ENCODE data around the gene KIF18A. TPM values are rescaled to one million over a fixed set of nuclear protein-coding genes. Genes with fewer than 3 reads are reported as not detected.

KIF18A gene
- total and polyA plus RNA-seq, 2 of the 8 experiments (the other 6 are each of a cell fraction or from before 2014, with no cell fraction given), result 4.0 to 23.3 TPM

DNA sequence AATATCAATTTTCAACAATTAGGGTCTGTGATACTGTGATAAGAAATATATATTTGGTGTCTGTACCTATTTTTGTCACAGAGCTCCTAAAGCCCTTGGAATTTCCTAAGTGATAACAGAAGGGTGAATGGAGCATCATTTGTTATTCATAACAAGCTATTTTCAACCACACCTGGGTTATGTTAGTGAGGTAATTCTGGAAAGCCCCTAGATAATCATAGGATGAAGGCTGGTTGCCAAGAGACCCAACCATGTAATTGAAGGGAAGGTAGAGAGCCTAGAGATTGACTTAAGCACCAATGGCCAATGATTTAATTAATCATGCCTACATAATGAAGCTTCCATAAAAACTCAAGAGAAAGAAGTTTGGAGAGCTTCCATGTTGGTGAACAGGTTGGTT, 109.4 kb downstream of the KIF18A start:
- Histone ChIP-seq H3K23me2 (ENCODE audit: low read depth, low read length) (no peaks in the 10 kb centered on the region), H3K36me3 (ENCODE audit: control insufficient read depth in 2 of 4, insufficient read depth in 4 of 4, low read length in 3 of 4) (peaks cover 0 to 5% (median 0%) of the 10 kb centered on the region in 4 experiments; a peak in 1 of 8 replicates), H3K56ac (replicated peaks; ENCODE audit: insufficient read length, low read depth, low read length) (no peak overlapping the region), H2AK5ac (ENCODE audit: low read depth, low read length) (no peak overlapping the region), H2BK15ac (ENCODE audit: low read length) (no peak overlapping the region), H3K79me2 (ENCODE audit: control insufficient read depth in 1 of 2, insufficient read depth in 2 of 2, low read length in 2 of 2) (no peaks in the 10 kb centered on the region), H3K4me3 (ENCODE audit: extremely low read depth in 1 of 4, insufficient read depth in 2 of 4, low read depth in 3 of 4, low read length in 4 of 4) (no peak overlapping the region), H3K4ac (replicated peaks; ENCODE audit: insufficient read length, low read depth, low read length) (no peak overlapping the region), H3K27me3 (replicated peaks in 1 of 4; ENCODE audit: control insufficient read depth in 3 of 4, extremely low read depth in 1 of 4, insufficient read depth in 3 of 4, low read length in 3 of 4) (no peaks in the 10 kb centered on the region), H3K4me2 (ENCODE audit: insufficient read depth in 1 of 2, low read depth in 2 of 2, low read length in 2 of 2) (no peak overlapping the region), H4K91ac (replicated peaks; ENCODE audit: insufficient read length, low read length) (no peak overlapping the region), H3K18ac (ENCODE audit: extremely low read depth, low read length) (no peak overlapping the region), H3K27ac (ENCODE audit: low read depth, low read length) (no peak overlapping the region), H2BK12ac (ENCODE audit: low read depth, low read length) (no peak overlapping the region), H2AFZ (ENCODE audit: low read length) (no peak overlapping the region), H3K9me3 (ENCODE audit: insufficient read depth in 2 of 2, low read depth in 1 of 2, low read length in 1 of 2) (peaks cover 19 to 37% of the 10 kb centered on the region in 2 experiments), H3K23ac (ENCODE audit: insufficient read length) (no peak overlapping the region), H3K9ac (replicated peaks in 1 of 4; ENCODE audit: extremely low read depth in 1 of 4, low read depth in 3 of 4, low read length in 3 of 4) (no peak overlapping the region), H3K4me1 (replicated peaks in 1 of 4; ENCODE audit: control insufficient read depth in 3 of 4, insufficient read depth in 4 of 4, low read length in 3 of 4) (no peaks in the 10 kb centered on the region), H2BK20ac (ENCODE audit: low read length) (no peak overlapping the region), H3K79me1 (ENCODE audit: low read depth, low read length) (no peaks in the 10 kb centered on the region), H2BK5ac (ENCODE audit: low read depth, low read length) (no peak overlapping the region), H4K20me1 (replicated peaks in 1 of 2; ENCODE audit: control insufficient read depth in 1 of 2, insufficient read depth in 2 of 2, low read length in 2 of 2) (no peaks in the 10 kb centered on the region), H4K8ac (ENCODE audit: extremely low read depth, insufficient read depth, low read length) (no peak overlapping the region), H4K5ac (ENCODE audit: insufficient read length, low read depth, low read length) (no peak overlapping the region), H2BK120ac (replicated peaks; ENCODE audit: low read depth, low read length) (no peak overlapping the region), H3K14ac (ENCODE audit: insufficient read length) (no peak overlapping the region)
- FAIRE-seq (no peak), DNase-seq (ENCODE audit: low read depth in 1 of 2, low spot score in 2 of 2) (no peak)
- TF ChIP-seq NANOG (IDR thresholded peaks at IDR 0.05; ENCODE audit: insufficient read depth, low read depth, low read length, poor library complexity, severe bottlenecking) (no peak), CBX5 (IDR thresholded peaks at IDR 0.05; ENCODE audit: low read depth, low read length) (no peak), CHD1 (IDR thresholded peaks at IDR 0.05; ENCODE audit: low read depth, low read length) (no peak), POLR2A (IDR thresholded peaks at IDR 0.05; ENCODE audit: control extremely low read depth in 1 of 2, low read depth in 2 of 2, low read length in 2 of 2) (no peak), CREB1 (IDR thresholded peaks at IDR 0.05) (no peak), EGR1 (IDR thresholded peaks at IDR 0.05; ENCODE audit: borderline replicate concordance, low read depth, low read length) (no peak), SP2 (IDR thresholded peaks at IDR 0.05; ENCODE audit: low read length) (no peak), SP4 (IDR thresholded peaks at IDR 0.05; ENCODE audit: low read length) (no peak), SIRT6 (IDR thresholded peaks at IDR 0.05; ENCODE audit: low read length) (no peak), GABPA (IDR thresholded peaks at IDR 0.05; ENCODE audit: borderline replicate concordance, insufficient read depth, low read length) (no peak), KDM4A (IDR thresholded peaks at IDR 0.05; ENCODE audit: low read depth, low read length, severe bottlenecking) (no peak)
- TF ChIP-seq, protein P1, sequence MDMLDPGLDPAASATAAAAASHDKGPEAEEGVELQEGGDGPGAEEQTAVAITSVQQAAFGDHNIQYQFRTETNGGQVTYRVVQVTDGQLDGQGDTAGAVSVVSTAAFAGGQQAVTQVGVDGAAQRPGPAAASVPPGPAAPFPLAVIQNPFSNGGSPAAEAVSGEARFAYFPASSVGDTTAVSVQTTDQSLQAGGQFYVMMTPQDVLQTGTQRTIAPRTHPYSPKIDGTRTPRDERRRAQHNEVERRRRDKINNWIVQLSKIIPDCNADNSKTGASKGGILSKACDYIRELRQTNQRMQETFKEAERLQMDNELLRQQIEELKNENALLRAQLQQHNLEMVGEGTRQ (IDR thresholded peaks at IDR 0.05; ENCODE audit: low read length), result no peak
- ChIA-PET CTCF (ENCODE audit: partially characterized antibody) (no interaction called here), POLR2A (ENCODE audit: partially characterized antibody) (no interaction called here)
